DMS53 treated with DMSO at 0.1 percent for 48 hours (cell line): ENCODE measurements around the gene GATB.

ENCODE experiments used
- DNase-seq: peaks from one replicate; lab custom pipeline; 2025; ENCODE audit not compliant: unreplicated experiment; lab: John Stamatoyannopoulos, UW

Gene GATB, protein sequence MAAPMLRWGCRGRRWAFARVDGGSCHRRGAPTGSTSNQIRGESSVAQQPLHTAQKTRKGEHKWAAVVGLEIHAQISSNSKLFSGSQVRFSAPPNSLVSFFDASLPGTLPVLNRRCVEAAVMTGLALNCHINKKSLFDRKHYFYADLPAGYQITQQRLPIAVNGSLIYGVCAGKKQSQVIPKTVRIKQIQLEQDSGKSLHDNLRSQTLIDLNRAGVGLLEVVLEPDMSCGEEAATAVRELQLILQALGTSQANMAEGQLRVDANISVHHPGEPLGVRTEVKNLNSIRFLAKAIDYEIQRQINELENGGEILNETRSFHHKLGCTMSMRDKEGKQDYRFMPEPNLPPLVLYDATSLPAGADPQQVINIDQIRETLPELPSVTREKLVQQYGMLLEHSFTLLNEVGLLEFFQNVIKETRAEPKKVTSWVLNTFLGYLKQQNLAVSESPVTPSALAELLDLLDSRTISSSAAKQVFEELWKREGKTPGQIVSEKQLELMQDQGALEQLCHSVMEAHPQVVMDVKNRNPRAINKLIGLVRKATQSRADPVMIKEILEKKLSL

DNA sequence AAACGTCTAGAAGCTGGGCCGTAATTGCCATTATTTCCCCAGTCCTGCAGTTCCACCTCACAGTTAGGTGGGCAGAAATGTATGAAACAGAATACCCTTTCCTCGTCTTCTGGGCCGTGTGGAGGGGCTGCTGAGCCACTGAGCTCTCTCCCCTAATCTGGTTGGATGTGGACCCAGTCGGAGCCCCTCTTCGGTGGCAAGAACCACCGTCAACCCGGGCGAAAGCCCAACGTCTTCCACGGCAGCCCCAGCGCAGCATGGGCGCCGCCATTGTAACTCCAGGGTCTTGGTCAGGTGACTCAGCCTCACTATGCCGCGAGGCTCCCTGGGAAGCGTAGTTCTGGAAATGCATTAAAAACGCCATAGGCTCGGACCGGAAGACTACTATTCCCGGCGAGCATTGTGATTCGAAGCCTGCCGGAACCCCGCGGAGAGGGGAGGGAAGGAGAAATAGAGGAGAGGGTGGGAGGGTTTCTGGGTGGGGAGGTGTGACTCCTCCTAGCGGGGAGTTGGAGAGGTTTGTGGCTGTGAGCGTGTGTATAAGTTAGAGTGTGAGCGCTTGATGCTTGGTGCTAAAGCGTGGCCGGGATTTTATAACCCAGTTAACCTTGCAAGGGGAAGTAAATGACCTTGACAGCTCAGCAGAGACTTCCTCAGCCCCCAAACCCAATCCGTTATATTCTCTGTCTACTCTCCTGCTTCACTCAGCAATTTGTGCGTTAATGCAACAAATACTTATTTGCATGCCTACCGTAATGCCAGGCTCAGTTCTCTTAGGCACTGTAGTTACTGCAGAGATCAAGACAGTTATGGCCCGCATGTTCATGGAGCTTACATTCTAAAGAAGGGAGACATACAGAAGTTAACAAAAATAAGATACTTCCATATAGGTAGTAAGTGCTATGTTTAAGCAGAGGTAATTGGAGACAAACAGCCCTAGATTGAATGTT, at the start of gene GATB:
GATB (minus strand) TSS at position 296 of the 950 bp plus-strand sequence; CDS start at position 271, 25 bp downstream.
- peak; percentile 91 for DNase-seq

DNA sequence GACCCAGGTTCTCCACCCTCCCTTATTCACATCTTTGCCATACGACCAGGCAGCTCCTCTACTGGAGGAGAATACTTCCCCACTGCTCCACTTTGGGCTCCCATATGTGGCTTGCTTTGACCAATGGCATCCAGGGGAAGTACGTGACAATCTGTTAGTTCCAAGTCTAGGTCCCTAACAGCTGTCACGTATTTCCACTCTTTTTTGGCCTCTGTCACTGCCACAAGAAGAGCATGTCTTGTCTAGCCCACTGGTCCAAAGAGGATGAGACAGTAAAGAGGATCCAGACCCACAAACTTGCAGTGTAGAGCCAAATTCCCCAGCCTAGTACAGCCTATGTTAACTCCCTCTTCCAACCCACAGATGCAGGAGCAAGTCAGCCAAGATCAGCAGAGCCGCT, 49.7 kb upstream of the GATB start:
- no peak for DNase-seq

GRCh38 chr4:151809716-151810115, 48.9 kb upstream of the GATB start:
- DNase-seq: no peak

DNA sequence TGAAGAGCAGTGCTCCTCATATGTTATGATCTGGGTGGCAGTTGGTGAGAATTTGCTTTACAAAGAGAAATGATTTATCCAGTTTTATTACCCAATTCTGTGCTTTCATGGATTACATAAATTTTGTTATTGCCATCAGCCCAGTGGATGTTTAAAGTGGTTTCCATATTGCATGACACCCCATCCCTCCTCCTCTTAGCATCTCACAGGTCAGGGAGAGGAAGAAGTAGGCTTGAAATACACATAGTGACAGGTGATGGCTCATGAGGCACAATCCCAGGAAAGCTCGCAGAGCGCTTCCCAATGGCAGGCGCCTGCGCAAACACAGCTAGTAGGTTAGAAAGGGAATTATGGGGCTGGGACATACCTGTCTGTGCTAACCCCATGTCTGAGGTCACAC, 47.7 kb upstream of the GATB start:
- DNase-seq: no peak

DNA sequence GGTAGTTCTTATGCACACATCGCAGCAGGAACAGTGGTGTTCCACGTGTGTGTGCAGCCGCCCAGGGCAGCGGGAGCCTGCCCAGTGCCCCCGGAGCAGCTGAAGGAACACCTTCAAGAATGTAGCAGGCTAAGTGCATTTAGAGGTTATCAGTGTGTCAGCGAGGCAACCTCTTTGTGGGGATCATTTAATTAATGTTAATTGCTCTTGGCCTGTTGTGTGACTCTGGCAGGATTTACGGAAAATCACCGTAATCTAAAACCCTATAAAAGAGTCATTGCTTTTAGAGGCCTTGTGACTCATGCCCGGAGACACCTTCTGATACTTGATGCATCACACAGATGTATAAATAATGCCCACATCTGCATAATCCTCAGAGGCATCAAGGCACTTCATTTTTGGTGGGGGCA, 47.3 kb upstream of the GATB start:
- no peak for DNase-seq

DNA sequence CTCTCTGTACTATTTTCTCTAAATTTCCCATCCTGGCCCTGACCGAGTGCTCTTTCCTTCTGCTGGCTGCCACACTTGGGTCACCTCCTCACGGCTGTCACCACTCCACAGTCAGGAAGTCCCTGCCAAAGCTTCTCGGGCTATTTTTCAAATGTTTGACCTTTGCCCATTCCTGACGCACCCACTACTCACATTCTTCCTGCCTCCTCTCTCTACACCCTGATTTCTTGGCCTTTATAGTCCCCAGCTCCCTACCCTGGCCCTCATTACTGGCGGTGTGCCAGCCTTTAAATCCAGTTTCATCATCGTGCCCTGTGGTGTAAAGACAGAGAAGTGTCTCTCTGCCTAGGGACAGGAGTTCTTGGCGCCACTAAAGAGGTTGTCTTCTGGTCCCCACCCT, 46.4 kb upstream of the GATB start:
- no peak for DNase-seq

DNA sequence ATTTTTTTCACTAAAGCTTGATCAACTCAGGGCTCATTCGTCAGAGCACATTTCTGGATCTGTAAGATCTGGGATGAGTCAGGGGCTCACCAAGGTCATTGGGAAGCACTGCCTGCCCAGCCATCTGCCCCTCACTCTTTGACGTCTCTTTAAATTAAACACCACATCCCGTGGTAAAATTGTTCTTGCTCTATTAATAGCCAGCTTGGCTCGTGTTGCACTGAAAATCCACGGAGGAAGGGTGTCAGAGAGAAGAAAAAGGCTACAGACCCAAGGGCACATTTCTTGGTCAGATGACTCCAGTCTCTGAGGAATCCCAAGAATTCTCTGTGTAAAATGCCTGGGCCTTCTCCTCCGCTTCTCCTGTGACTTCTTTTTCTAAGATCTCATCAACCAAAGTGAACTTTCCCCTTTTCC, 45.7 kb upstream of the GATB start:
- no peak for DNase-seq

DNA sequence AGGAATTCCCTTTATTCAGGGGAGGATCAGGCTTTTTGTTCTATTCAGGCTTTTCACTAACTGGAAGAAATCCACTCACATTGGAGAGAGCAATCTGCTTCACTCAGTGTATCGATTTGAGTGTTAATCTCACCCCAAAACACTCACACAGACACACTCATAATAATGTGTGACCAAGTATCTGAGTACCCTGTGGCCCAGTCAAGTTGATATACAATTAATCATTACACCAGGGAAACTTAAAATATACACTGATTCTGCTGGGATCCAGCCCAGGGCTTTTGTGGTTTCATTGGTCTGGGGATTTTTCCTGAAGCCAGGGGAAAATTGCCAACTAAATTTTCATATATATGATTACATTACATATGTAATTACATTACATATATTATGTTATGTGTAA, 44.0 kb upstream of the GATB start:
- no peak for DNase-seq

GRCh38 chr4:151804086-151804630, 43.4 kb upstream of the GATB start:
- no peak for DNase-seq

DNA sequence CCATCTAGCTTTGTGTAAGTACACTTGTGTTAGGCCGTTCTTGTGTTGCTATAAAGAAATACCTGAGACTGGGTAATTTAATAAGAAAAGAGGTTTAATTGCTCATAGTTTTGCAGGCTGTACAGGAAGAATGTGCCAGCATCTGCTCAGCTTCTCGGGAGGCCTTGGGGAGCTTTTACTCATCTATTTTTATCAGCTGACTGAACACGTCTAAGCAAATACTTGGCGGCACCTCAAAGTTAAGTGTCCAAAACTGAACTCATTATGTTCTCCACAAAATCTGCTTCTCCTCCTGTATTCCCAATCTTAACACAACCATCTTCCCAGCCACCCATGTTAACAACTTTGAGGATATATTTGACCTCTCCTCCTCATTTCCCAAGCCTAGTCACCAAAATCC, 42.4 kb upstream of the GATB start:
- DNase-seq: no peak

GRCh38 chr4:151801547-151802516, 41.0 kb upstream of the GATB start:
- peak; percentile 11 for DNase-seq

- DNase-seq: no peak
These were observed 38.7 kb upstream of the GATB start for GRCh38 chr4:151799417-151800012.

DNA sequence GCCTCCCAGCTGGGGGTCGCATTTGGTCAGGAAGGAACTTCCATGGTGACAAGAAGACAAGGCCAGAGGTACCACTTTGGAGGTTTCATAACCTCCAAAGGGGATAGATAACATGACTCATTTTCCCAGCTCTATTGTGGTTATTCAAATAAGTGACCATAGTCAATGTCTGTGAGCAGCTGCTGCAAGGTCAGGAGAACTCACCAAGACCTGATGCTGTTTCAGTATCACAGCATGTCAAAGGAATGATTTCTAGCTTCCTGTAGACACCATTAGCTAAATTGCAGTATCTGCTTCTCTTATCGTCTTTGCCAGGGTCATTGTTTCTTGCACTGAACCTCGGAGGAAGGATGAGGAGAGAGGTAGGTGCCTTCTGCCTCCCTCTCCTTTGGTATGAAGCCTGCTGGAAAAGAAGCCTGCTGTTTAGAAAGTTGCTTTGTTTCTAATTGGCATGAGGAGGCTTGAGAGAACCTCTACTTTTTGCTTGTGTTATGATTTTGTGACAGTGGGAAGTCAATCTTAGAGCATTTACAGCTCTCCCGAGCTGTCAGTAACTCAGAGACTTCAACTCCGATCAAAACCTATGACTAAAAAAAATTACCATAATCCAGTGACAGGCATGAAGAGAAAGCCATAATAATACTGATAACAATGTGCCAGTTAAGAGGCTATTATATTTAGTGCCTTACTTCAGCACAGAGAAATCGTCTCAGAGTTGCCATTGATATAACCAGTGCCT, 38.0 kb upstream of the GATB start:
- no peak for DNase-seq

DNA sequence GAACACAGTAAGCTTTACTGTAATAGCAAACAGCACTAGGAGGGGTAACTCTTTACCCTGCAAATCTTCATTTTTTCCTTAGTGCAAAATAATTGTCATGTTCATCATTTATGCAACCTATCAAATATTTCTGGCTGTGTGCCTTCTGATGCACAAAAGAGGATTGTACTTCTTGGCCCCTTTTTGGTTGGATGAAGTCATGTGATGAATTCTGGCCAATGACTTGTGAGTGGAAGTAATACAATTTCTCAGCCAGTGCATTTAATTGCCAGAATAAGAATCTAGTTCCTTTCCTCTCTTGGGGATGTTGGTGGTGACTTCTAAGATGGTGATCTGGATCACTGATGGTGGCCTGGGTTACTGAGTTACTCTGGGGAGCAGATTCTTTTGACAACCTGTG, 37.0 kb upstream of the GATB start:
- no peak for DNase-seq

- DNase-seq: no peak
These were observed 36.3 kb upstream of the GATB start for GRCh38 chr4:151797131-151797530.

DNA sequence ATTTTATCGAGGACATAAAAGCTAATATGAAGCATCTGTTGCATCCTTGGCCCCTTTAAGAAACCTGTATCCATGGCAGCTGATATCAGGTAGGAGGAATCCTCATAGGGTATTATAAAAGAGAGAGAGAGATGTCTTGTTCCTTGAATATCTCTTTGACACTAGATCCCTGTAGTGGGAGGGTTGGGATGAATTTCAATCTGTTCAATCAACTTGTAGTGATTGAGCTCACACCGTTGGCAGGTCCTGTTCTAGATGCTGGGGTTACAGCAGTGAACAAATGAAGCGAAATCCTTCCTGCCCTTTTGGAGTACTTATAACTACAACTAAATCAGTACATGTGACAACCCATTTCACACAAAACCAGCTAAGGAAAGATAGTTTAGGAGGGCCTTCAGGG, 35.3 kb upstream of the GATB start:
- DNase-seq: no peak

- DNase-seq: no peak
These were observed 32.2 kb upstream of the GATB start for GRCh38 chr4:151792995-151793394.

DNA sequence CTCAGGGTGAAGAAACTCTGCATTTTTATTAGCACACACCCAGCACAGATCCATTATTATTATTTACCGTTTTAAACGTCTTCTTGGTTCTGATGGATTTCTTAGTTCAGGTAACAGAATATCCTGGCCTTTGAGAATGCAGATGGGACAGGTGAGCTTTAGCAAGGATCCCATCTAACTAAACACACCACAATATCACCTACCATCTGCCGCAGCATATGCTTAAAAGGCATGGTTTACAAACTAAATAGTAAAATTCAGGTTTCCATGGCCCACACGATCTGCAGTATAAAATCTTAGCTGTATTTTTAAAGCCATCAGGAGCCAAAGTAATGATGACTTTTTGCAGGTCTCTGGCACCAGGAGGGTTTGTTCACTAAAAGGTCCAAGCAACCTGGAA, 31.7 kb upstream of the GATB start:
- no peak for DNase-seq

DNA sequence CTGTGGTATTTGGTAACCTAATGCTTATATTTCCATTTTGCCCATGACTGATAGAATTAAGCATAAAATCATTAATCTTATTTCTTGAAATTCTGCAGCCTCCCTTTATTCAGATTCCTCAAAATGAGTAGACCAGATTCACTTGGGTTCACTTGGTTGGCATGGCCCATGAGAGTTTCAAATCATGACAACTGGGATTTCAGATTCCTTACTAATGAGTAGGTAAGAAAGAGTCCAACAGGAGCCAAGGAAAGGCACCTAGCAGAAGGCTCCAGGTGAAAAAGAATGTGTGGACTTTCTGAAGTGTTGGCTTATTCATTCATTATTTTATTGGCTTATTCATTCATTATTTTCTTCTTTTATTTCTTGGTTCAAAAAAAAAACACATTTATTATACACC, 27.2 kb upstream of the GATB start:
- no peak for DNase-seq
